ENCODE results near the gene FURIN. TPM values are rescaled to one million over a fixed set of nuclear protein-coding genes. Genes with fewer than 3 reads are reported as not detected.

Gene FURIN
- total RNA-seq, 2 experiments from 2014 or later = 4.9 to 10.3 TPM

DNA sequence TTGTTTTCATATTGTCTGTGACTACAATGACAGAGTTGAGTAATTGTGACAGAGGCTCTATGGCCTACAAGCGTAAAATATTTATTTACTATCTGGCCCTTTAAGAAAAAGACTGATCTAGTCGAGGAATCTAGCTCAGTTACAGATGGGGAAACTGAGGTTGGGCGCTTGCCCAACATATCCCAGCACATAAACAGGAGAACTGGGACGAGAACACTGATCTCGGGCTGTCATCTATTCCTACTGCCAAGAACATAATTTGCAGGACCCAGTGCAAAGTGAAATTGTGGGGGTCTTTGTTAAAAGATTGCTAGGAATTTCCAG, 17.9 kb downstream of the FURIN start:
- no TSS peak for BruUV-seq (replicated peaks)
- Histone ChIP-seq H3K36me3 (ENCODE audit: insufficient read depth, low read length) (no peaks in the 10 kb centered on the region), H3K9me3 (ENCODE audit: low read length) (no peaks in the 10 kb centered on the region), H3K9me2 (ENCODE audit: insufficient read depth, low read length) (no peaks in the 10 kb centered on the region), H2AFZ (ENCODE audit: low read length) (no peak overlapping the region), H3K27ac (ENCODE audit: low read depth, low read length, poor library complexity, severe bottlenecking) (no peak overlapping the region), H3K79me2 (ENCODE audit: insufficient read depth, low read depth, low read length) (no peaks in the 10 kb centered on the region), H3K4me3 (ENCODE audit: low read depth, low read length, poor library complexity, severe bottlenecking) (no peak overlapping the region), H3K4me2 (ENCODE audit: low read length) (no peak overlapping the region), H3K4me1 (ENCODE audit: insufficient read depth, low read length, poor library complexity, severe bottlenecking) (peaks cover 12% of the 10 kb centered on the region), H4K20me1 (ENCODE audit: insufficient read depth, low read length) (no peaks in the 10 kb centered on the region)
- POLR2A ChIA-PET = interaction anchor here (0.7 to 1.9 kb wide), 5 partner anchors 15 to 377 kb away, joined by 3 to 6 read pairs (median 4); partner anchors contain the start of gene HDDC3
- TF ChIP-seq, protein P1, sequence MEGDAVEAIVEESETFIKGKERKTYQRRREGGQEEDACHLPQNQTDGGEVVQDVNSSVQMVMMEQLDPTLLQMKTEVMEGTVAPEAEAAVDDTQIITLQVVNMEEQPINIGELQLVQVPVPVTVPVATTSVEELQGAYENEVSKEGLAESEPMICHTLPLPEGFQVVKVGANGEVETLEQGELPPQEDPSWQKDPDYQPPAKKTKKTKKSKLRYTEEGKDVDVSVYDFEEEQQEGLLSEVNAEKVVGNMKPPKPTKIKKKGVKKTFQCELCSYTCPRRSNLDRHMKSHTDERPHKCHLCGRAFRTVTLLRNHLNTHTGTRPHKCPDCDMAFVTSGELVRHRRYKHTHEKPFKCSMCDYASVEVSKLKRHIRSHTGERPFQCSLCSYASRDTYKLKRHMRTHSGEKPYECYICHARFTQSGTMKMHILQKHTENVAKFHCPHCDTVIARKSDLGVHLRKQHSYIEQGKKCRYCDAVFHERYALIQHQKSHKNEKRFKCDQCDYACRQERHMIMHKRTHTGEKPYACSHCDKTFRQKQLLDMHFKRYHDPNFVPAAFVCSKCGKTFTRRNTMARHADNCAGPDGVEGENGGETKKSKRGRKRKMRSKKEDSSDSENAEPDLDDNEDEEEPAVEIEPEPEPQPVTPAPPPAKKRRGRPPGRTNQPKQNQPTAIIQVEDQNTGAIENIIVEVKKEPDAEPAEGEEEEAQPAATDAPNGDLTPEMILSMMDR (conservative IDR thresholded peaks at IDR 0.05; ENCODE audit: low read length) = peak; percentile 62; the same call in 1 of the 2 replicates
- no peak for TF ChIP-seq EZH2phosphoT487 (IDR thresholded peaks at IDR 0.05; ENCODE audit: borderline replicate concordance, low read depth, low read length)
- intact Hi-C loops (cut with micrococcal nuclease; ENCODE audit: unreplicated experiment) = loop anchor here (1.0 to 5.0 kb wide), 6 partner anchors 68 to 566 kb away; partner anchors contain the start of gene BLM
- CTCF ChIA-PET (ENCODE audit: unreplicated experiment) = interaction anchor here (1.0 to 1.7 kb wide), 4 partner anchors 40 to 68 kb away, joined by 3 to 10 read pairs (median 4); no protein-coding TSS in a partner anchor
- DNase-seq (ENCODE audit: low spot score) = no peak

DNA sequence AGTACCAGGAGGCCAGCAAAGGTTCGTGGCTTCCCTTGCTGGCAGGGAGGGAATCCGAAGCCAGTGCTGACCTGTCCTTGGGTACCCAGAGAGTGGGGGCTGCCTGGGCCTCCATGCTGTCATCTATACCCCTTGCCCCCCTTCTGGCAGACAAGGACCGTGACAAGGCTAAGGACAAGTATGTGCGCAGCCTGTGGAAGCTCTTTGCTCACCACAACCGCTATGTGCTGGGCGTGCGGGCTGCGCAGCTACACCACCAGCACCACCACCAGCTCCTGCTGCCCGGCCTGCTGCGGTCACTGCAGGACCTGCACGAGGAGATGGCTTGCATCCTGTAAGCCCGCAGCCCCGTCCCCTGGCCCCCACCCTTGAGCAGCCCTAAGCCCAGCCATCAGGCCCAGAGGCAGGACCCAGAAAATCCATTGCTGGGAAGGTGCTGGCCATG, 18.7 kb downstream of the FURIN start:
- H3K79me2 ChIP-seq (ENCODE audit: insufficient read depth, low read depth, low read length) = no peaks in the 10 kb centered on the region
- no peak overlapping the region for H3K27ac ChIP-seq (ENCODE audit: low read depth, low read length, poor library complexity, severe bottlenecking)
- DNase-seq (ENCODE audit: low spot score) = no peak
- intact Hi-C loops (cut with micrococcal nuclease; ENCODE audit: unreplicated experiment) = loop anchor here (5.0 kb wide), 2 partner anchors 170 to 405 kb away; partner anchors contain the start of gene BLM
- no peaks in the 10 kb centered on the region for H4K20me1 ChIP-seq (ENCODE audit: insufficient read depth, low read length)
- no peak overlapping the region for H3K4me2 ChIP-seq (ENCODE audit: low read length)
- TF ChIP-seq, protein P1 (conservative IDR thresholded peaks at IDR 0.05; ENCODE audit: low read length) = no peak
- TF ChIP-seq EZH2phosphoT487 (IDR thresholded peaks at IDR 0.05; ENCODE audit: borderline replicate concordance, low read depth, low read length) = no peak
- no peak overlapping the region for H3K4me3 ChIP-seq (ENCODE audit: low read depth, low read length, poor library complexity, severe bottlenecking)
- no peaks in the 10 kb centered on the region for H3K36me3 ChIP-seq (ENCODE audit: insufficient read depth, low read length)
- no peak overlapping the region for H2AFZ ChIP-seq (ENCODE audit: low read length)
- peaks cover 12% of the 10 kb centered on the region for H3K4me1 ChIP-seq (ENCODE audit: insufficient read depth, low read length, poor library complexity, severe bottlenecking)
- ChIA-PET POLR2A (no interaction called here), CTCF (ENCODE audit: unreplicated experiment) (interaction anchor here (1.7 kb wide), 1 partner anchor 47 kb away, joined by 10 read pairs; no protein-coding TSS in a partner anchor)
- BruUV-seq (replicated peaks) = no TSS peak
- no peaks in the 10 kb centered on the region for H3K9me2 ChIP-seq (ENCODE audit: insufficient read depth, low read length)
- no peaks in the 10 kb centered on the region for H3K9me3 ChIP-seq (ENCODE audit: low read length)

DNA sequence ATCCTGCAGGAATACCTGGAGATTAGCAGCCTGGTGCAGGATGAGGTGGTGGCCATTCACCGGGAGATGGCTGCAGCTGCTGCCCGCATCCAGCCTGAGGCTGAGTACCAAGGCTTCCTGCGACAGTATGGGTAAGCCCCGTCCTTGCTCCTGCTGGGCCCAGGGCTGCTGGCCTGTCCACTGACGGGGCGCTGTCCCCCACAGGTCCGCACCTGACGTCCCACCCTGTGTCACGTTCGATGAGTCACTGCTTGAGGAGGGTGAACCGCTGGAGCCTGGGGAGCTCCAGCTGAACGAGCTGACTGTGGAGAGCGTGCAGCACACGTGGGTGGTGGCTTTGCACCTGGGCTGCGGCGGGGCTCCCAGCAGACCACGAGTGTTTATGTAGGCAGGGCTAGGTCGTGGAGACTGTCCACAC, 20.9 kb downstream of the FURIN start:
- no peaks in the 10 kb centered on the region for H3K36me3 ChIP-seq (ENCODE audit: insufficient read depth, low read length)
- POLR2A ChIA-PET = interaction anchor here (1.1 kb wide), 1 partner anchor 102 kb away, joined by 4 read pairs; no protein-coding TSS in a partner anchor
- H3K9me3 ChIP-seq (ENCODE audit: low read length) = no peaks in the 10 kb centered on the region
- intact Hi-C loops (cut with micrococcal nuclease; ENCODE audit: unreplicated experiment) = loop anchor here (5.0 kb wide), 2 partner anchors 172 to 407 kb away; partner anchors contain the start of gene BLM
- peaks cover 12% of the 10 kb centered on the region for H3K4me1 ChIP-seq (ENCODE audit: insufficient read depth, low read length, poor library complexity, severe bottlenecking)
- no peak overlapping the region for H3K27ac ChIP-seq (ENCODE audit: low read depth, low read length, poor library complexity, severe bottlenecking)
- CTCF ChIA-PET (ENCODE audit: unreplicated experiment) = no interaction called here
- H4K20me1 ChIP-seq (ENCODE audit: insufficient read depth, low read length) = no peaks in the 10 kb centered on the region
- DNase-seq (ENCODE audit: low spot score) = no peak
- no peak overlapping the region for H2AFZ ChIP-seq (ENCODE audit: low read length)
- H3K79me2 ChIP-seq (ENCODE audit: insufficient read depth, low read depth, low read length) = no peaks in the 10 kb centered on the region
- no TSS peak for BruUV-seq (replicated peaks)
- H3K4me3 ChIP-seq (ENCODE audit: low read depth, low read length, poor library complexity, severe bottlenecking) = no peak overlapping the region
- H3K4me2 ChIP-seq (ENCODE audit: low read length) = no peak overlapping the region
- no peaks in the 10 kb centered on the region for H3K9me2 ChIP-seq (ENCODE audit: insufficient read depth, low read length)
- TF ChIP-seq, protein P1 (conservative IDR thresholded peaks at IDR 0.05; ENCODE audit: low read length) = no peak
- TF ChIP-seq EZH2phosphoT487 (IDR thresholded peaks at IDR 0.05; ENCODE audit: borderline replicate concordance, low read depth, low read length) = no peak
